IMR-90 (cell line): ENCODE results near the gene SOX3. TPM values are rescaled to one million over a fixed set of nuclear protein-coding genes. Genes with fewer than 3 reads are reported as not detected.

ENCODE experiments used
- ATAC-seq: fragments of 200-7000 bp; cut with Tn5 transposase; 2 replicates; pipeline ENCODE4 v1.9.1; 2020; ENCODE audit warnings: low read depth, mild to moderate bottlenecking, moderate library complexity
- BruUV-seq: library from RNA; stranded (reverse); fragments of 400-500 nt; replicated peaks from 2 replicates; lab custom pipeline; 2021; lab: Mats Ljungman, UMichigan
- CTCF ChIA-PET: fragments of 300-600 bp; formaldehyde crosslinking; extraction: SDS; loops from one replicate; lab custom pipeline; 2021; ENCODE audit warnings: antibody characterized with exemption; lab: Yijun Ruan, JAX
- POLR2A ChIA-PET: fragments of 300-600 bp; sonication (Branson Sonifier 250); formaldehyde crosslinking; loops from one replicate; lab custom pipeline; 2022; ENCODE audit warnings: antibody characterized with exemption; ENCODE audit not compliant: unreplicated experiment; lab: Charles Lee
- DNase-seq: peaks from one replicate; pipeline ENCODE4 v3.0.0; 2013
- H2AFZ ChIP-seq: replicated peaks from 2 replicates; pipeline ENCODE3; 2013; ENCODE audit warnings: low read length, mild to moderate bottlenecking; ENCODE audit not compliant: poor library complexity
- H2AK5ac ChIP-seq: 2 replicates; pipeline ENCODE4 v1.6.1; 2013; ENCODE audit warnings: low read depth, low read length, inconsistent platforms
- H2AK9ac ChIP-seq: replicated peaks from 2 replicates; pipeline ENCODE3; 2013; ENCODE audit warnings: mild to moderate bottlenecking, low read depth, low read length, moderate library complexity; ENCODE audit not compliant: poor library complexity
- H2BK120ac ChIP-seq: 2 replicates; pipeline ENCODE4 v1.6.1; 2013; ENCODE audit warnings: low read depth, low read length, inconsistent platforms
- H2BK15ac ChIP-seq: 3 replicates; pipeline ENCODE4 v1.6.1; 2013; ENCODE audit warnings: low read depth, low read length, inconsistent platforms
- H2BK20ac ChIP-seq: 2 replicates; pipeline ENCODE4 v1.6.1; 2013; ENCODE audit warnings: low read depth, mild to moderate bottlenecking, inconsistent platforms, low read length, moderate library complexity
- H2BK5ac ChIP-seq: 2 replicates; pipeline ENCODE4 v1.6.1; 2013; ENCODE audit warnings: mild to moderate bottlenecking, low read depth, low read length, inconsistent platforms; ENCODE audit not compliant: poor library complexity, severe bottlenecking
- H3K14ac ChIP-seq: replicated peaks from 2 replicates; pipeline ENCODE4 v1.6.1; 2013; ENCODE audit warnings: low read depth, low read length, inconsistent platforms
- H3K18ac ChIP-seq: 2 replicates; pipeline ENCODE4 v1.6.1; 2013; ENCODE audit warnings: low read depth, low read length, control low read depth
- H3K23ac ChIP-seq: 2 replicates; pipeline ENCODE4 v1.6.1; 2013; ENCODE audit warnings: low read depth, low read length, inconsistent platforms
- H3K27ac ChIP-seq: 2 replicates; pipeline ENCODE4 v1.5.1; 2013; ENCODE audit warnings: mild to moderate bottlenecking, control low read depth, low read length; ENCODE audit not compliant: insufficient read depth
- H3K27me3 ChIP-seq: 2 replicates; pipeline ENCODE4 v1.6.1; 2013; ENCODE audit warnings: low read length; ENCODE audit not compliant: control insufficient read depth, insufficient read depth
- H3K36me3 ChIP-seq: 2 replicates; pipeline ENCODE4 v1.6.1; 2013; ENCODE audit warnings: low read length, mixed read lengths; ENCODE audit not compliant: control insufficient read depth, insufficient read depth
- H3K4ac ChIP-seq: 2 replicates; pipeline ENCODE4 v1.6.1; 2013; ENCODE audit warnings: low read depth, low read length, inconsistent platforms
- H3K4me1 ChIP-seq: 2 replicates; pipeline ENCODE4 v1.6.1; 2013; ENCODE audit warnings: low read length, mixed read lengths; ENCODE audit not compliant: control insufficient read depth, insufficient read depth
- H3K4me2 ChIP-seq: 2 replicates; pipeline ENCODE4 v1.6.1; 2013; ENCODE audit warnings: low read depth, mild to moderate bottlenecking, control low read depth, low read length, moderate library complexity
- H3K4me3 ChIP-seq: 2 replicates; pipeline ENCODE4 v1.5.1; 2013; ENCODE audit warnings: low read depth, mild to moderate bottlenecking, control low read depth, low read length, moderate library complexity; ENCODE audit not compliant: insufficient read depth
- H3K56ac ChIP-seq: 2 replicates; pipeline ENCODE4 v1.6.1; 2013; ENCODE audit warnings: low read length, inconsistent platforms; ENCODE audit not compliant: insufficient read depth; ENCODE audit errors: extremely low read depth
- H3K79me1 ChIP-seq, 2 experiments: 2 replicates each; pipeline ENCODE4 v1.6.1; 2013; ENCODE audit warnings: low read length in 2 of 2, inconsistent platforms in 1 of 2, low read depth in 1 of 2
- H3K9ac ChIP-seq: 2 replicates; pipeline ENCODE4 v1.6.1; 2013; ENCODE audit warnings: low read depth, low read length, control low read depth
- H3K9me1 ChIP-seq: 2 replicates; pipeline ENCODE4 v1.6.1; 2013; ENCODE audit warnings: low read length, inconsistent platforms; ENCODE audit not compliant: insufficient read depth
- H3K9me3 ChIP-seq: 2 replicates; pipeline ENCODE4 v1.6.1; 2013; ENCODE audit warnings: low read length; ENCODE audit not compliant: control insufficient read depth, insufficient read depth
- H4K20me1 ChIP-seq: 2 replicates; pipeline ENCODE4 v1.6.1; 2013; ENCODE audit warnings: low read length, inconsistent platforms; ENCODE audit not compliant: insufficient read depth
- H4K5ac ChIP-seq: 2 replicates; pipeline ENCODE4 v1.6.1; 2013; ENCODE audit warnings: mild to moderate bottlenecking, low read depth, low read length, control low read depth
- H4K8ac ChIP-seq, 2 experiments: 2 replicates each; pipeline ENCODE4 v1.6.1; 2013; ENCODE audit warnings: low read depth in 2 of 2, low read length in 2 of 2, control low read depth in 1 of 2, inconsistent platforms in 1 of 2
- H4K91ac ChIP-seq: 2 replicates; pipeline ENCODE4 v1.6.1; 2013; ENCODE audit warnings: low read depth, low read length, inconsistent platforms; ENCODE audit not compliant: insufficient read depth
- BHLHE40 ChIP-seq: fragments of 150-350 bp; IDR thresholded peaks from 2 replicates; pipeline ENCODE4 v1.6.1; 2016; ENCODE audit warnings: mild to moderate bottlenecking, low read depth, low read length
- CHD1 ChIP-seq: IDR thresholded peaks from 2 replicates; pipeline ENCODE4 v1.6.1; 2012; ENCODE audit warnings: low read depth, low read length, improper control_type of control experiment
- MAZ ChIP-seq: IDR thresholded peaks from 2 replicates; pipeline ENCODE4 v1.6.1; 2012; ENCODE audit warnings: low read depth, mild to moderate bottlenecking, low read length, improper control_type of control experiment, moderate library complexity, borderline replicate concordance
- MXI1 ChIP-seq: IDR thresholded peaks from 2 replicates; pipeline ENCODE4 v1.6.1; 2012; ENCODE audit warnings: low read depth, mild to moderate bottlenecking, low read length, moderate library complexity, borderline replicate concordance
- NFE2L2 ChIP-seq: fragments of 150-350 bp; IDR thresholded peaks from 2 replicates; pipeline ENCODE4 v1.6.1; 2016; ENCODE audit warnings: low read depth, mild to moderate bottlenecking, low read length
- POLR2A ChIP-seq: IDR thresholded peaks from 2 replicates; pipeline ENCODE4 v1.6.1; 2012; ENCODE audit warnings: mild to moderate bottlenecking, low read depth, low read length
- RAD21 ChIP-seq: IDR thresholded peaks from 2 replicates; pipeline ENCODE4 v1.6.1; 2012; ENCODE audit warnings: low read length, improper control_type of control experiment
- RCOR1 ChIP-seq: IDR thresholded peaks from 2 replicates; pipeline ENCODE4 v1.6.1; 2012; ENCODE audit warnings: mild to moderate bottlenecking, low read length, improper control_type of control experiment; ENCODE audit not compliant: insufficient replicate concordance
- RFX5 ChIP-seq: IDR thresholded peaks from 2 replicates; pipeline ENCODE4 v1.8.0; 2012; ENCODE audit warnings: low read depth, mild to moderate bottlenecking, low read length, moderate library complexity
- SMC3 ChIP-seq: fragments of 150-350 bp; IDR thresholded peaks from 2 replicates; pipeline ENCODE4 v1.6.1; 2016; ENCODE audit warnings: low read depth, mild to moderate bottlenecking, antibody characterized with exemption, low read length, moderate library complexity
- USF2 ChIP-seq: fragments of 150-350 bp; IDR thresholded peaks from 2 replicates; pipeline ENCODE4 v1.6.1; 2017; ENCODE audit warnings: mild to moderate bottlenecking, antibody characterized with exemption, low read length, low read depth
- WGBS, 2 experiments: methylation state at CpG; one replicate each; pipeline versions ENCODE4 v1.1.5 to v1.1.7; 2013; ENCODE audit warnings: missing lambda C conversion rate in 2 of 2; ENCODE audit not compliant: insufficient read length in 1 of 2; ENCODE audit errors: extremely low coverage in 2 of 2; 5-methylcytosine and 5-hydroxymethylcytosine counted together
- dilution Hi-C: fragments of 300-500 bp; cut with HindIII; formaldehyde crosslinking; loops from one replicate; pipeline ENCODE4 v1.14.3; 2018; ENCODE audit warnings: low sequenced_read_pairs; ENCODE audit not compliant: unreplicated experiment
- in situ Hi-C: fragments of 300-500 bp; cut with MboI; formaldehyde crosslinking; loops from 3 replicates; pipeline ENCODE4 v1.14.3; 2019; ENCODE audit warnings: low sequenced_read_pairs, inconsistent platforms, mixed read lengths
- intact Hi-C: fragments of 100-400 bp; cut with micrococcal nuclease; formaldehyde crosslinking; loops from 2 replicates; pipeline ENCODE4 v1.10.0; 2022
- polyA plus RNA-seq, 3 experiments: library from polyadenylated mRNA; depleted of rRNA; stranded (reverse); fragments of >200 nt; gene quantifications; 2 replicates each; pipeline ENCODE4 v1.2.3, GENCODE V29; 2012; ENCODE audit warnings: low replicate concordance in 1 of 3
- total RNA-seq: library from RNA; depleted of rRNA; stranded (reverse); fragments of >200 nt; gene quantifications from 2 replicates; pipeline ENCODE4 v1.2.3, GENCODE V29; 2012
- TF ChIP-seq, protein P1 (sequence below): fragments of 150-350 bp; IDR thresholded peaks from 2 replicates; pipeline ENCODE4 v1.6.1; 2016; ENCODE audit warnings: low read depth, mild to moderate bottlenecking, low read length, moderate library complexity, borderline replicate concordance

The SOX3 gene
- total and polyA plus RNA-seq, 2 of the 4 experiments (the other 2 are of a cell fraction): 0.03 TPM; not detected in 1

DNA sequence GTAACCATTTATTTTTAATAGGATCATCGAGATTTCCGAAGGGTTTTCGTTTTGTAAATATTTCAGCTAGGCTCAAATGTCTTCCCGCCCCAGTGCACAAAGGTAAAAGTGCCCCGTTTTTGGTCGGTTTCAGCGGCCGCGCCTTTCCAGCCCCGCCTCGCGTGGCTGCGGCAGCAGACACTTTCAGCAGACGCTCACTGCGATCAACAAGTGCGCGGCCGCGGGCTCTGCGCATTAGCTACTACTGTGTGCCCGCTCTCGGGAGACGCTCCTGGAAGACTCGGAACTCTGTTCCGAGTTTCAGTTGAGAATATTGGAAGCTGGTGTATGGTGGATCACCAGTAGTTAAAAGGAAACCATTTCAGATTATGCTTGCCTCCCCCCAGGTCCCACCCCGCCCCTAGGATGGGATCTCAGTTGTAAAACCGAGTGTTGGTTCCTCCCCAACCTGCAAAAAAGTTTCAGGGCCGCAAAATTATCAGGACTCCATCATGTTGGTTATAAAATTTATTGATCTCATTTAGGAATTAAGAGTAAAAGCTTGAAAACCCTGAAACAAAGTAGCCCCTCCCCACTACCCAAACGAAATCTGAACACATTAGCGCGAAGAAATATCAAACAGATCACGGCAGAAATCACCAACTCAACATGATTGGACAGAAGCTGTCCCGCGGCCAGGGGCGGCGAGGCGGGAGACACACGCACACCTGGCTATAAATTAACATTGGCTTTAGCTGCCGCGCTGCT is 2.2 kb downstream of the SOX3 start:
- 28% methylated on average over 4 of the region's 40 CpGs; no CpG with 5 or more reads in 1 of the 2 experiments for WGBS, 2 experiments
- Histone ChIP-seq H3K9me1 (no peaks in the 10 kb centered on the region), H2BK120ac (no peak overlapping the region), H4K5ac (no peak overlapping the region), H2BK15ac (no peak overlapping the region), H3K56ac (no peak overlapping the region), H4K20me1 (no peaks in the 10 kb centered on the region), H2AK9ac (no peak overlapping the region), H3K18ac (no peak overlapping the region), H4K91ac (no peak overlapping the region), H3K4ac (no peak overlapping the region), H3K9me3 (peaks cover 10% of the 10 kb centered on the region; the same call in 1 of the 2 replicates), H2BK5ac (no peak overlapping the region), H3K27ac (no peak overlapping the region), H3K4me3 (no peak overlapping the region), H3K36me3 (no peaks in the 10 kb centered on the region), H3K79me1 (no peaks in the 10 kb centered on the region), H2AFZ (no peak overlapping the region), H2AK5ac (no peak overlapping the region), H3K14ac (no peak overlapping the region), H3K4me1 (no peaks in the 10 kb centered on the region), H3K4me2 (no peak overlapping the region), H4K8ac (no peak overlapping the region), H3K27me3 (peaks cover 66% of the 10 kb centered on the region), H2BK20ac (no peak overlapping the region), H3K23ac (no peak overlapping the region), H3K9ac (no peak overlapping the region)
- intact Hi-C loops (loop anchor here (10.0 kb wide), 1 partner anchor 448 kb away; no protein-coding TSS in a partner anchor), dilution Hi-C loops (no loop called here), in situ Hi-C loops (no loop called here)
- TF ChIP-seq RAD21 (no peak), MXI1 (no peak), MAZ (no peak), CHD1 (no peak), RFX5 (no peak), RCOR1 (no peak), POLR2A (no peak), BHLHE40 (no peak), SMC3 (no peak), NFE2L2 (no peak), USF2 (no peak)
- TF ChIP-seq, protein P1, sequence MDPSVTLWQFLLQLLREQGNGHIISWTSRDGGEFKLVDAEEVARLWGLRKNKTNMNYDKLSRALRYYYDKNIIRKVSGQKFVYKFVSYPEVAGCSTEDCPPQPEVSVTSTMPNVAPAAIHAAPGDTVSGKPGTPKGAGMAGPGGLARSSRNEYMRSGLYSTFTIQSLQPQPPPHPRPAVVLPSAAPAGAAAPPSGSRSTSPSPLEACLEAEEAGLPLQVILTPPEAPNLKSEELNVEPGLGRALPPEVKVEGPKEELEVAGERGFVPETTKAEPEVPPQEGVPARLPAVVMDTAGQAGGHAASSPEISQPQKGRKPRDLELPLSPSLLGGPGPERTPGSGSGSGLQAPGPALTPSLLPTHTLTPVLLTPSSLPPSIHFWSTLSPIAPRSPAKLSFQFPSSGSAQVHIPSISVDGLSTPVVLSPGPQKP: no peak
- ChIA-PET CTCF (no interaction called here), POLR2A (no interaction called here)
- BruUV-seq: no TSS peak
- no peak for DNase-seq
- ATAC-seq: no peak
